ENCODE results near the gene SERPINB6.
"Not testable (repeated sequence)": the region's sequence is repeated elsewhere in the genome, so short reads cannot be mapped to it uniquely, and the experiment has no call there.

The SERPINB6 gene

GRCh38 chr6:3013486-3013885 lies 42.1 kb upstream of the SERPINB6 start:
- Histone ChIP-seq H3K9ac (ENCODE audit: low read length) (no peak overlapping the region), H4K20me1 (ENCODE audit: insufficient read depth, low read length) (no peaks in the 10 kb centered on the region), H3K36me3 (replicated peaks; ENCODE audit: low read depth, low read length) (peaks cover 31% of the 10 kb centered on the region), H3K4me1 (ENCODE audit: low read length) (no peaks in the 10 kb centered on the region), H3K27ac (ENCODE audit: low read length) (no peak overlapping the region), H3K9me3 (ENCODE audit: insufficient read depth, low read length) (no peaks in the 10 kb centered on the region; the same call in 1 of the 2 replicates), H3K79me2 (ENCODE audit: low read length) (no peaks in the 10 kb centered on the region), H2AFZ (ENCODE audit: low read depth, low read length) (no peak overlapping the region), H3K4me3 (ENCODE audit: low read length) (no peak overlapping the region), H3K27me3 (ENCODE audit: low read depth, low read length) (no peaks in the 10 kb centered on the region), H3K4me2 (ENCODE audit: low read length) (no peak overlapping the region)
- TF ChIP-seq, protein P1, sequence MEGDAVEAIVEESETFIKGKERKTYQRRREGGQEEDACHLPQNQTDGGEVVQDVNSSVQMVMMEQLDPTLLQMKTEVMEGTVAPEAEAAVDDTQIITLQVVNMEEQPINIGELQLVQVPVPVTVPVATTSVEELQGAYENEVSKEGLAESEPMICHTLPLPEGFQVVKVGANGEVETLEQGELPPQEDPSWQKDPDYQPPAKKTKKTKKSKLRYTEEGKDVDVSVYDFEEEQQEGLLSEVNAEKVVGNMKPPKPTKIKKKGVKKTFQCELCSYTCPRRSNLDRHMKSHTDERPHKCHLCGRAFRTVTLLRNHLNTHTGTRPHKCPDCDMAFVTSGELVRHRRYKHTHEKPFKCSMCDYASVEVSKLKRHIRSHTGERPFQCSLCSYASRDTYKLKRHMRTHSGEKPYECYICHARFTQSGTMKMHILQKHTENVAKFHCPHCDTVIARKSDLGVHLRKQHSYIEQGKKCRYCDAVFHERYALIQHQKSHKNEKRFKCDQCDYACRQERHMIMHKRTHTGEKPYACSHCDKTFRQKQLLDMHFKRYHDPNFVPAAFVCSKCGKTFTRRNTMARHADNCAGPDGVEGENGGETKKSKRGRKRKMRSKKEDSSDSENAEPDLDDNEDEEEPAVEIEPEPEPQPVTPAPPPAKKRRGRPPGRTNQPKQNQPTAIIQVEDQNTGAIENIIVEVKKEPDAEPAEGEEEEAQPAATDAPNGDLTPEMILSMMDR (IDR thresholded peaks at IDR 0.05; ENCODE audit: low read depth, low read length) = no peak
- TF ChIP-seq EZH2phosphoT487 (IDR thresholded peaks at IDR 0.05; ENCODE audit: low read depth) = no peak

DNA sequence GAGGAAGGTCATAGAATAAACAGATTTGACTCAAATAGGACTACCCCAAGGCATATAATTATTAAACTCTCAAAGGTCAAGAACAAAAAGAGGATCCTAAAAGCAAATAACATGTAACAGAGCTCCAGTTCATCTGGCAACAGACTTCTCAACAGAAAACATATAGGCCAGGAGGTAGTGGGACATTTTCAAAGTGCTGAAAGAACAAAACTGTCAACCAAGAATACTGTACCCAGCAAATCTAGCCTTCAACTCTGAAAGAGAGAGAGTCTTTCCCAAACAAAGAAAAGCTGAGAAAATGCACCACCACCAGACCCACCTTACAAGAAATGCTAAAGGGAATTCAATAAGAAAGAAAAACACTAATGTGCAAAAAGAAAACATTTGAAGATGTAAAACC lies 40.2 kb upstream of the SERPINB6 start:
- no peak overlapping the region for H3K9ac ChIP-seq (ENCODE audit: low read length)
- H3K36me3 ChIP-seq (replicated peaks; ENCODE audit: low read depth, low read length) = peaks cover 31% of the 10 kb centered on the region
- no peaks in the 10 kb centered on the region for H3K27me3 ChIP-seq (ENCODE audit: low read depth, low read length)

GRCh38 chr6:3011158-3011557 lies 39.8 kb upstream of the SERPINB6 start:
- no peaks in the 10 kb centered on the region for H3K79me2 ChIP-seq (ENCODE audit: low read length)
- no peak for TF ChIP-seq EZH2phosphoT487 (IDR thresholded peaks at IDR 0.05; ENCODE audit: low read depth)
- TF ChIP-seq, protein P1 (IDR thresholded peaks at IDR 0.05; ENCODE audit: low read depth, low read length) = no peak
- no peaks in the 10 kb centered on the region; the same call in 1 of the 2 replicates for H3K9me3 ChIP-seq (ENCODE audit: insufficient read depth, low read length)
- no peak overlapping the region for H3K27ac ChIP-seq (ENCODE audit: low read length)
- no peaks in the 10 kb centered on the region for H3K27me3 ChIP-seq (ENCODE audit: low read depth, low read length)
- H3K4me3 ChIP-seq (ENCODE audit: low read length) = no peak overlapping the region
- no peak overlapping the region for H2AFZ ChIP-seq (ENCODE audit: low read depth, low read length)
- H3K4me2 ChIP-seq (ENCODE audit: low read length) = no peak overlapping the region
- no peaks in the 10 kb centered on the region for H3K4me1 ChIP-seq (ENCODE audit: low read length)
- peaks cover 31% of the 10 kb centered on the region for H3K36me3 ChIP-seq (replicated peaks; ENCODE audit: low read depth, low read length)
- no peak overlapping the region for H3K9ac ChIP-seq (ENCODE audit: low read length)
- no peaks in the 10 kb centered on the region for H4K20me1 ChIP-seq (ENCODE audit: insufficient read depth, low read length)

More for the DNA sequence above, 40.2 kb upstream of the SERPINB6 start:
- no peak overlapping the region for H3K27ac ChIP-seq (ENCODE audit: low read length)
- no peak overlapping the region for H3K4me3 ChIP-seq (ENCODE audit: low read length)
- H3K9me3 ChIP-seq (ENCODE audit: insufficient read depth, low read length) = no peaks in the 10 kb centered on the region; the same call in 1 of the 2 replicates
- H3K4me1 ChIP-seq (ENCODE audit: low read length) = no peaks in the 10 kb centered on the region
- TF ChIP-seq, protein P1 (IDR thresholded peaks at IDR 0.05; ENCODE audit: low read depth, low read length) = no peak
- no peak for TF ChIP-seq EZH2phosphoT487 (IDR thresholded peaks at IDR 0.05; ENCODE audit: low read depth)
- no peaks in the 10 kb centered on the region for H4K20me1 ChIP-seq (ENCODE audit: insufficient read depth, low read length)
- H3K4me2 ChIP-seq (ENCODE audit: low read length) = no peak overlapping the region
- H2AFZ ChIP-seq (ENCODE audit: low read depth, low read length) = no peak overlapping the region
- H3K79me2 ChIP-seq (ENCODE audit: low read length) = no peaks in the 10 kb centered on the region

DNA sequence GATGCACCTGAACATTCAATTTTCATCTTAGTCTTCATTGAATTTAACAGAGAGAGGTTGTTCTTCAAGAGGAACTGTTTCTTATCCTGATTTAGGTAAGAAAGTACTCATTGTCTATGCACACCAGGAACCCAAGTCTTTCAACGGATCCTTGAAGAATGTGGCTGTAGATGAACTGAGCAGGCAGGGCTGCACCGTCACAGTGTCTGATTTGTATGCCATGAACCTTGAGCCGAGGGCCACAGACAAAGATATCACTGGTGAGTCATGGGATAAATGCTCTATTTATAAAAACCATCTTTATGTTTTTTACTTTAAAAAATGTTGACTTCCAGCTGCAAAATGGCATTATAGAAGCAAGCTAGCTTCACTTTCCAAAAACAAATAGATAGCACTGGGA lies 38.6 kb upstream of the SERPINB6 start:
- Histone ChIP-seq H4K20me1 (ENCODE audit: insufficient read depth, low read length) (no peaks in the 10 kb centered on the region), H3K4me2 (ENCODE audit: low read length) (no peak overlapping the region), H2AFZ (ENCODE audit: low read depth, low read length) (no peak overlapping the region), H3K27me3 (ENCODE audit: low read depth, low read length) (no peaks in the 10 kb centered on the region), H3K9ac (ENCODE audit: low read length) (no peak overlapping the region), H3K79me2 (ENCODE audit: low read length) (no peaks in the 10 kb centered on the region), H3K4me3 (ENCODE audit: low read length) (no peak overlapping the region), H3K9me3 (ENCODE audit: insufficient read depth, low read length) (no peaks in the 10 kb centered on the region; the same call in 1 of the 2 replicates), H3K4me1 (ENCODE audit: low read length) (no peaks in the 10 kb centered on the region), H3K27ac (ENCODE audit: low read length) (no peak overlapping the region), H3K36me3 (replicated peaks; ENCODE audit: low read depth, low read length) (peaks cover 31% of the 10 kb centered on the region)
- TF ChIP-seq EZH2phosphoT487 (IDR thresholded peaks at IDR 0.05; ENCODE audit: low read depth) = no peak
- TF ChIP-seq, protein P1 (IDR thresholded peaks at IDR 0.05; ENCODE audit: low read depth, low read length) = no peak

GRCh38 chr6:3008712-3009265 lies 37.4 kb upstream of the SERPINB6 start:
- H3K79me2 ChIP-seq (ENCODE audit: low read length); H4K20me1 ChIP-seq (ENCODE audit: insufficient read depth, low read length); H3K4me2 ChIP-seq (ENCODE audit: low read length); H3K27ac ChIP-seq (ENCODE audit: low read length); H3K9me3 ChIP-seq (ENCODE audit: insufficient read depth, low read length); H3K4me1 ChIP-seq (ENCODE audit: low read length); H3K27me3 ChIP-seq (ENCODE audit: low read depth, low read length); H3K9ac ChIP-seq (ENCODE audit: low read length); H2AFZ ChIP-seq (ENCODE audit: low read depth, low read length); H3K4me3 ChIP-seq (ENCODE audit: low read length): not testable (repeated sequence)
- peaks cover 31% of the 10 kb centered on the region for H3K36me3 ChIP-seq (replicated peaks; ENCODE audit: low read depth, low read length)

Measured in OCI-LY3 (cell line).